Activated CD4-positive, alpha-beta T cell treated with anti-CD3 and anti-CD28 coated beads for 24 hours (primary cell): ENCODE results near the gene ACSF3.
"Not testable (repeated sequence)": the region's sequence is repeated elsewhere in the genome, so short reads cannot be mapped to it uniquely, and the experiment has no call there.

Experiments used
- DNase-seq, 2 donors: peaks; one replicate each; pipeline ENCODE4 v3.0.0-alpha.2; 2020; ENCODE audit warnings: low read depth in 2 of 2

ACSF3 gene

DNA sequence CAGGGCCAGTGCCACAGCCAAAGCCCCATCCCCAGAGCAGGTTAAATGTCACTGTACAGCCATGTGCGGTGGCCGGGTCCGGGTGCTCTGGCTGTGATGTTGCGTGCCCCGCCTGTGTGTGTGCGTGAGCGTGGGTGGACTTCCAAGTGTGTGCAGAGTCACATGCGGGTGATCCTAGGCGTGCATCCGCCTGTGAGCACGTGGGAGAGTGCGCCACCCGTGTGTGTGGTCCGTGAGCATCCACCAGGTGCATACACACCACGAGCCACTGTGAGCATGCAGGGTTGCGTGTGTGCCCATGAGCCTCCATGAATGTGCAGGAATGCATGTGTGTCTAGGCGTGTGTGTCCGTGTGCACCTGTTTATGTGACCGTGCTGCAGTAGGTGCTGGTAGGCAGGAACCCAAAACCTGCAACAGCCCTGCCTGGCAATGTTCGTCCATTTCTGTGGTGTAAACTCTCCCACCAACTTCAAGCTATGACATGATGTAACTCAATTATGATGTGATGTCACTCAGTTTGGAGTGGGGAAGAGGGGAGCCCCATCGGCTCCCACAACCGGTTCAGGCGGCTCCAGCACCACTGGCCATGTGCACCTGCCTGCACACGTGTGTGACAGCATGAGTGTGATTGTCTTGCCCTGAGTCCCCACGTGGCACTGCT, 37.6 kb upstream of the ACSF3 start:
- DNase-seq: no peak

DNA sequence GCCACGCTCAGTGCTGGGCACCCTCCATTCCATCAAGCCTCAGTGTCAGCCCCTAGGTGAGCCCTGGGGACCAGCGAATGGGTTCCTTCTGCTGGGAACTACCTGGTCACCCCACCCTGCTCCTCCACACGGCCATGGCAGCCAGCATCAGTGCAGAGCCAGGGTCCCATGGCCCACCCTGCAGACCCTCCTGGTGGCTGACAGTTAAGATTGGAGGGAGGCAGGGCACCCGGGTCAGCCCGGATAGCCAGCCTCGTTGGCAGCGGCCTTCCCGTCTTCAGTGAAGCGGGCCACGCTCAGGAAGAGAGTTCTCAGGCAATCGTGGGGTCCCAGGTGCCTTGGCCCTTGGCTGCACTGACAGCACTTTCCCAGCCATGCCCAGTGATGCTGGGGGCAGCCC, 37.1 kb upstream of the ACSF3 start:
- DNase-seq: no peak

DNA sequence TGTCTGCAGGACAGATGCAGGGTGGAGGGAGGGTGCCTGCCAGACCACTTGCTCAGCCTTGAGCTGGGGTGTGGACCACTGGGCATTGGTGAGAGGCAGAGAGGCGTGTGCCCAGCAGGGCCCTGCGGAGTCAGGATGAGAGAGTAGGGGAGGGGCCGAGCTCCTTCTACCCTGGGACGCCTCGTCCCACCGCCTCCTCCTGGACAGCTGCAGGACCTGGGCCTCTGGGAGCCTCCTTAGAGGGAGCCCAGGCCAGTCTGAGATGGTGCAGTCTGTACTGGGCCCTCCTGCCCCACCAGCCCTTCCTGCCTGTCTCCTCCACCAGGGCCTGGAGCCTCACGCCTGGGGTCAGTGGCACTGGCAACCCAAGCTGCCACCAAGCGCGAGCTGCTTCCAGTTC, 35.9 kb upstream of the ACSF3 start:
- no peak for DNase-seq

DNA sequence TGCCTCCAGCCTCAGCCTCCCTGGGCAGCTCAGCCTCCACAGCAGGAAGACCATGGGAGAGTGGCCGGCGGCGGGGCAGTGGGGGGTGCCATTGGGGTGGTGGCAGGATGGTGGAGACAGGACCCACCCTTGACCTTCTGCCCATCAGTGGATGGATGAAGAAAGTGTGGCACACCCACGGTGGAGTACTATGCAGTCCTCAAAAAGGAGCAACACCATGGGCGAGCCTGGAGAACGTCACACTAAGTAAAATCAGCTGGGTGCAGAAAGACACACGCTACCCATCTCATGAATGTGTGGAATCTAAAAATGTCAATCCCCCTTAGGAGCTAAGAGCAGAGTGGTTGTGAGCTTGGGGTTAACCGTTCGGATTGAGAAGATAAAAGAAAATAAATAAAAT, 34.8 kb upstream of the ACSF3 start:
- no peak for DNase-seq

DNA sequence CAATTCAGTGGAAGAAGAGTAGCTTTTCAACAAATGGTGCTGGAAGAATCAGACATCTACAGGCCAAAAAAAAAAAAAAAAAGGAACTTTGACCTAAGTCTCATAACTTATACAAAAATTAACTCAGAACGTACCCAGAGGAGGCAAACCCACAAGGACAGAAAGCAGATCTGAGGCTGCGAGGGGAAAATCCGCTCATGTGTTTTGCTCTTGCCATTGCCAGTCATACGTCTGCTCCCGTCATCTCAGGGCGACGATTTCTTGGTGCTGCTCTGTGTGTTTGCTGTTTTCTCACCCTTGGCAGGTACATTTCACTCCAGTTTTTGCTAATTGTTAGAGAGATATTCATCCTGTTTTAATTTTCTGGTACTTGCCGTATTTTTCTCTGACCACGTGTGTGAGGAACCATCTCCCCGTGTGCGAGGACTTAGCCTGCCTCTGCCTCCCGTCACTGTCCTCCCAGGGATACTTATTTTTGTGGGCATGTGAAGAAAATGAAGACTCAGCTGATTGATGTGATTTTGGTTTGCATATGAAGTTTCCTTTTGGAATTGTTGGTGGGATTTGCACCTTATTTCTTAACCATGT, 33.4 kb upstream of the ACSF3 start:
- DNase-seq: no peak

DNA sequence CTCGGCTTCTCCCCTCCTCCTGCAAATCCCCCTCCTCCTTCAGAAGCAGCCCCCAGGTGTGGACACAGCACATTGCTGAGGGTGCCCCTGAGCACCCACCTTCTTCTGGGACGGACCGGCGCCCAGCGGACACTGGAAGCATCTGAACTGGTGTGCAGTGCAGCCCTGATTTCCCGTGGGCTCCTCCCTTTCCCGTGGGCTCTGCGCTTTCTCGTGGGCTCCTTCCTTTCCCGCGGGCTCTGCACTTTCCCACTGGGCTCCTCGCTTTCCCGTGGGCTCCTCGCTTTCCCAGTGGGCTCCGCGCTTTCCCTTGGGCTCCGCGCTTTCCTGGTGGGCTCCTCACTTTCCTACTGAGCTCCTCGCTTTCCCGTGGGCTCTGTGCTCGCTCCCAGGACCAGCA, 32.6 kb upstream of the ACSF3 start:
- DNase-seq: no peak

DNA sequence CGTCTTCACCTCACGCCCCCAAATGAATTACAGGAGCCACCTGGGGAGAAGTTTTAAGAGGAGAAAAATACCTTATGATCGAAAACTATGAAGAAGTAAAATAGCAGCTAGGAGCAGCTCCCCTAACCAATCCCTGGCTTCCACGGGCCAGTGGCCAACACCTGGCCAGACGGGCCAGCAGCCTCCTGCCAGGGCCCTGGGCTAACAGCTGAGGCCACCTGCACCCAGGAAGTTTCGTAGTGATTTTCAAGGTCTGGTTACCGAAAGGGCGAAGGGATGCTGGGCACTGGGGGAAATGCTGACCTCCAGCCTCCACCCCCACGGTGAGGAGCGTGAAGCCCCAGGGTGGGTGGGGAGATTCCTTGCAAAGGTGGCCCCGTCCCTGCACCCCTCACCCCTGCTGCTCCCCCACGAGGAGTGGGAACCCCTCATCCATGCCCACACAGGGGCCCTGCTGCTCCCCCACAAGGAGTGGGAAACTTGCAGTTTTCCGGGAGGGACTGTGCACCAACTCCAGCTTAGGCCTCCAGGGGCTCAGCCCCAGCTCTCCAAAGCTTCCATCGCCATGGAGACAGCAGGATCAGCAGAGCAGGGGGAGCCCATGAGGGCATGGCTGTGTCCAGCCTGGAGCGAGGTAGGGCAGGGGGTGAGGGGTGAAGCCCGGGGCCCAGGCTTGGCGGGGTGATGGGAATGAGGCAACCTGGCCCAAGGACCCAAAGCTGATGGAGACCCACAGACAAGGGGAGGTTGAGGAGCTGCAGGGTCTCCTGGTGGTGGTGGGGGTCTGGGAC, 31.9 kb upstream of the ACSF3 start:
- no peak for DNase-seq

DNA sequence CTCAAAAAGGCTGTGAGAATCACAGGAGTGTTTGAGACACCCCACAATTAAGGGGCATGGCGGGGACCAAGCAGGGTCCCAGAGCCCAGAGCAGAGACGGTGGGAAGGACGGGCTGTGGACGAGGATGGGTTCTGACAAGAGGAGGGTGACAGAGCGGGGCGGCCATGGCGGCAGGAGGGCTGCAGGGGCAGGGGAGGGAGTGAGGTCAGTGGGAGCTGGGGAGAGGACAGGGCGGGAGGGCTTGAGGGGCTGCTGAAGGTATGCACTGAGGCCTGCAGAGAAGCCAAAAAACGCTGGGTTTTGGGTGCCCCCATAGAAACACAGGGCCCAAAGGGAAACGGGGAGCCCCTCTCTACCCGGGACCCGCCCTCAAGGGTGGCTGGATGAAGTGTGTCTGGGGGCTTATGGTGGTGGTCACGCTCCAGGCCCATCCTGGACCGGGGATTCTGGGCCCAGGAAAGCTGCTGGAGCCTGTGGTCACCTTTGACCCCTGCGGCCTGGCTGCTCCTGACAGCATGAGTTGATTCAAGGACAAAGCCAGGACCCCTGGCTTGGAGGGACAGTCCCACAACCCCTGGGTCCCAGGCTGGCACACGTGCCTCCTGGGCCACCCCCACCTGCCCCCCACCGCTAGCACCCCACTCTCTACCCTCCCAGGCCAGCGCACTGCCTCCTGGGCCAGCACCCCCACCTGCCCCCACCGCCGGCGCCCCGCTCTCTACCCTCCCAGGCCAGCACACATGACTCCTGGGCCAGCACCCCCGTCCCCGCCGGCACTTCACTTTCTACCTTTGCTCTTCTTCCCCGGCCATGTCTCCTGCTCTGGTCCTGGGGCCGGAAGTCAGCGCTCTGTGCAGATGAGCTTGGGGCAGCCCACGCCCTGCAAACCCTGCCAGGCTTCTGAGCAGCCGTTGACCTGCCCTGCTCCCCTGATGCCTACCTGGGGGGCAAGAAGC, 31.0 kb upstream of the ACSF3 start:
- no peak for DNase-seq

DNA sequence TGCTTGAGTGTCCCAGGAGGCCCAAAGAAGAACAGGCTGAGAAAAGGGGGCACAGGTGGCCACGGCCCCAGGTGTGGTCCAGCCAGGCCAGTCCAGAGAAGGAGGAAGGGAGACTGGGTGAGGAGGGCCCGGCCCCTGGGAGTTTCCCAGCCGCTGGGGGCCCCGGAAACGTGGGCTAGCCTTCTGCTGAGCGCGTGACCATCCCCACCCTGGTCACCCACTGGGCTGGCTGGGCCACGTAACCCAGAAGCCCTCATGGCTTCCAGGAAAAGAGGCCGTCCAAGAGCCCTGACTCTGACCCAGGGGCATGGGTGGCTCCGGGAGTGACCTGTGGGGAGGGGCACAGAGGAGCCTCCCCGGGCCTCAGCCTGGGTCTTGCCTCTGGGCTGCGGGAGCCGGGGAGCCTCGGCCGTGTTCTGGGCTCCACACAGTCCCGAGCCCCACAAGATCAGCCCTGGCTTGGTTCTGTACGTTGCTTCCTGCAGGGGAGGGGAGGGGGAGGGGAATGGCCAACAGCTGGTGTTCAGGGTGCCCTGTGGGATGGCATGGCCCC, 29.8 kb upstream of the ACSF3 start:
- DNase-seq: no peak

DNA sequence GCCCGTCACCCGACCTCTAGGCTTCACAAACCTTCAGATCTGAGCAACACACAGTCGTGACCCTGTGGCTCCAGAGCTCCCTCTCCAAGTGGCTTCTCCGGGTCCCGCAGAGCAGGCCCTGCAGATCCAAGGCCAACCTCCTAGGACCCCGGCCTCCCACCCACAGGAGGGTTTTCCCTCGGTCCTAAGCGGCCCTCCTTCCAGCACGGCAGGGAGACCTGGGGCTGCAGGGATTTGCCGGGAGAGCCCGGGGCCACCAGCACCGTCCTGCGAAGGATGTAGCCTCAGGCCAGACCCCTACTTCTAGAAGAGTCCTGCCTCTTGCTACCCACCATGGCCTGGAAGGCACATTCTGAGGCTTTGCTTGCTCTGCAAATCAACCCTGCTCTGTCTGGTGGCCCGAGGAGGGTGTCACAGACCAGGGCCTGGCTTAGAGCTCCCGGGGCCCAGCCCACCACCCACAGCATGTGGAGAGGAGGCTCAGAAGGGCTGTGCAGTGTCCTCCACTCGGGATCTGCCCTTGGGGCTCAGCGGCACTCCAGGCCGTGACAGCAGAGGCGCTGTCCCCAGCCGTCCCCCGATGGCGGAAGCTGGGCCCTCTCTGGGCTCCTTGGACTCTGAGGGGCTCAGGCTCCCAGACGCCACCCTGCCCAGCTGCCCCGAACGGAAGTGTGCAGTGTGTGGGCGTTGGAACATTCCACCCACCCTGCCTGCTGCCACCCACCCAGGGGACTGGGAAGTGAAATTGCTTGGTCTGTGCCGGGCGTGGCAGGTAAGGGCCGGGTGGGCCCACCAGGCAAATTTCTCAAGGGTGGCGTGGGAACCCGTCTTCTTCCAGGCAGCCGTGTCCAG, 28.8 kb upstream of the ACSF3 start:
- no peak for DNase-seq

DNA sequence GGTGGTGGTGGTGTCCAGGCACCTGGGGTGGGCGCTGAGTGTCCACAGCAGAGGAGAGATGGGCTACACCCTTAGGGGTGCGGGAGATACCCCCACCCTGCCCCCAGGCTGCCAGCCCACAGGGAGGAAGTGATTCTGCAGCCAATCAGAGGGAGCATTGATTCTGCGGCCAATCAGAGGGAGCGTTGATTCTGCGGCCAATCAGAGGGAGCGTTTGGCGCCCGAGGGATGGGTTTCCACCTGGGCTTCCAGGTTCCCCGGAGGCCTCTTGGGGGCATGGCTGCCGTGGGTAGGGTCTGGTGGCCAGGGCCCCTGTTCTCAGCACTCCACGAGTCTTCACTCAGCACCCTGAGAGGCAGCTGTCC, 28.2 kb upstream of the ACSF3 start:
- no peak for DNase-seq

DNA sequence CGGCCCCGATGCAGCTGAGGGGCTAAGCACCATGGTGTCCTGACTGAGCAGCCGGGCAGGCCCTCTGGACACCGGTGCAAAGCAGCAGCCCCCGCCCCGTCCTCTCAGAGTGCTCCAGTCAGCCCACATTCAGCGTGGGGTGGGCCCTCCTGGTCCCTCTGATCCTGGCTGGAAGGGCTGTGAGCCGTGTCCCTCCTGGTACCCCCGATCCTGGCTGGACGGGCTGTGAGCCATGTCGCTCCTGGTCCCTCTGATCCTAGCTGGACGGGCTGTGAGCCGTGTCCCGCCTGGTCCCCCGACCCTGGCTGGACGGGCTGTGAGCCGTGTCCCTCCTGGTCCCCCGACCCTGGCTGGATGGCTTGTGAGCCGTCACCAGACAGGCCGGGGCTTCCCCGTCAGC, 26.9 kb upstream of the ACSF3 start:
- no peak for DNase-seq

DNA sequence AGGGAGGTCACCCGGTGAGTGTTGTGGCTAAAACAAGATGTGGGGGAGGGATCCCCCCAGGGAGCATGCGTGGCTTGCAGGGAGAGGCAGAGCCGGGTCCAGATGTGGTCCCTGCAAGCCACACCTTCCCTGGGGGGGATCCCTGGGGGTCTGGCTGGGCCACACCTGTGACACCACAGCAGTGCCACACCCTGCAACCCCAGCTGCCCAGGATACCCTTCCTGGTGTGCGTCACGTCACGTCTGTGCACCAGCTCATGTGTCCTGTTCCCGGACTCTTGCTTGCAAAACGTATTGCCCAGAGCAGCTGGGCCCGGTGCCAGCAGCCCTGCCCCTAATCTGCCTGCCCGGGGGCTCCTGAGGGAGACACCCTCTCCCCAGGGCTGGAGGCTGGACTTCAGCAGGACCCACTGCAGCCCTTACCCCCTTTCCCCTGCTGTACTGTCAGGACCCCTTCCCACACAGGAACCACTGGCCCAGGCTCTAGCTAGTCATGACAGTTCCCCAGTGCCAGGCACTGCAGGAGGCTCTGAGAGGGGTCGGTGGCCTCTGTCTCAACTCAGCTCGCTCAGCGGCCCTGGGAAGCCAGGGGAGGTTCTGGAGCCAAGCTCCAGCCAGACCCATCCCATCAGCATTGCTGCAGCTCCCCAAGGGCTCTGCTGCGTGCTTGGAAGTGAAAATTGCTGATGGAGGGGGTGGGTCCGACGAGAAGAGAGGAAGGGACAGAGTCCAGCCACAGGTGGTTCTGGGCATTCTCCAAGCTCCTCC, 25.8 kb upstream of the ACSF3 start:
- no peak for DNase-seq

DNA sequence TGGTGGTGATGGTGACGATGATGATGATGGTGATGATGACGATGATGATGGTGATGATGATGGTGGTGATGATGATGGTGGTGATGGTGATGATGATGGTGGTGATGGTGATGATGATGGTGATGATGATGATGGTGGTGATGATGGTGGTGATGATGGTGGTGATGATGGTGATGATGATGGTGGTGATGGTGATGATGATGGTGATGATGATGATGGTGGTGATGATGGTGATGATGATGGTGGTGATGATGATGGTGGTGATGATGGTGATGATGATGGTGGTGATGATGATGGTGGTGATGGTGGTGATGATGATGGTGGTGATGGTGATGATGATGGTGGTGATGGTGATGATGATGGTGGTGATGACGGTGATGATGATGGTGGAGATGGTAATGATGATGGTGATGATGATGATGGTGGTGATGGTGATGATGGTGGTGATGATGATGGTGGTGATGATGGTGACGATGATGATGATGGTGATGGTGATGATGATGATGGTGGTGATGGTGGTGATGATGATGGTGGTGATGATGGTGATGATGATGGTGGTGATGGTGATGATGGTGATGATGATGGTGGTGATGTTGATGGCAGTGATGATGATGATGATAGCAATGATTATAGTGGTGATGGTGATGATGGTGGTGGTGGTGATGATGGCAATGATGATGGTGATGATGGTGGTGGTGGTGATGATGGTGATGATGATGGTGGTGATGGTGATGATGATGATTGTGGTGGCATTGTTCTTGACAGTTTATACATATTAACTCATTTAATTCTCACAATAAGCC, 24.6 kb upstream of the ACSF3 start:
- not testable (repeated sequence) for DNase-seq

DNA sequence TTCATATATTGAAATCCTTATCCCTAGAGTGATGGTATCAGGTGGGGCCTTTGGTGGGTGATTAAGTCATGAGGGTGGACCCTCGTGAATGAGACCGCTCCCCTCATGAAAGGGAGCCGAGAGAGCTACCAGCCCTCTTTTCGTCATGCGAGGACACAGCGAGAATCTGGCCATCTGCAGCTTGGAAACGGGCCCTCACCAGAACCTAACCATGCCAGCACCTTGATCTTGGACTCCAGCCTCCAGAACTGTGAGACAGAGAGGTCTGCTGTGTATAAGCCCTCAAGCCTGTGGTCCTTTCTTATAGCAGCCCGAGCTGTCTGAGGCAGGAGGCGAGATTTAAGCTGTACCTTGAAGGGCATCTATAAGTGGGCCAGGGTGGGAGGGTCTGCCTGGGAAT, 23.7 kb upstream of the ACSF3 start:
- no peak for DNase-seq

DNA sequence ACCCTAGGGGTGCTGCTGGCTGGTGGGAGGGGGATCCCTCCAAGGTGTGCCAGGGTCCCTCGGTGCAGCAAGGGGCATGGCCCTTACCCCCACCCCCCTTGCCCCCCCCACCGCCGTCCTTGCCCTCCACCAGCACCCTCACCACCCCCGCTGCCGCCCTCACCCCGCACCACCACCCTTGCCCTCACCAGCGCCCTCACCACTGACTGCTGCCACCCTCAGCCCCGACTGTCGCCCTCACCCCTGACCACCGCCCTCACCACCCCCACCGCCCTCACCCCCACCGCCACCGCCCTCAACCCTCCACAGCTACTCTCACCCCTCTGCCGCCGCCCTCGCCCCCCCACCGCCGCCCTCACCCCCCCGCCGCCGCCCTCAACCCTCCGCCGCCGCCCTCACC, 23.1 kb upstream of the ACSF3 start:
- DNase-seq: no peak

DNA sequence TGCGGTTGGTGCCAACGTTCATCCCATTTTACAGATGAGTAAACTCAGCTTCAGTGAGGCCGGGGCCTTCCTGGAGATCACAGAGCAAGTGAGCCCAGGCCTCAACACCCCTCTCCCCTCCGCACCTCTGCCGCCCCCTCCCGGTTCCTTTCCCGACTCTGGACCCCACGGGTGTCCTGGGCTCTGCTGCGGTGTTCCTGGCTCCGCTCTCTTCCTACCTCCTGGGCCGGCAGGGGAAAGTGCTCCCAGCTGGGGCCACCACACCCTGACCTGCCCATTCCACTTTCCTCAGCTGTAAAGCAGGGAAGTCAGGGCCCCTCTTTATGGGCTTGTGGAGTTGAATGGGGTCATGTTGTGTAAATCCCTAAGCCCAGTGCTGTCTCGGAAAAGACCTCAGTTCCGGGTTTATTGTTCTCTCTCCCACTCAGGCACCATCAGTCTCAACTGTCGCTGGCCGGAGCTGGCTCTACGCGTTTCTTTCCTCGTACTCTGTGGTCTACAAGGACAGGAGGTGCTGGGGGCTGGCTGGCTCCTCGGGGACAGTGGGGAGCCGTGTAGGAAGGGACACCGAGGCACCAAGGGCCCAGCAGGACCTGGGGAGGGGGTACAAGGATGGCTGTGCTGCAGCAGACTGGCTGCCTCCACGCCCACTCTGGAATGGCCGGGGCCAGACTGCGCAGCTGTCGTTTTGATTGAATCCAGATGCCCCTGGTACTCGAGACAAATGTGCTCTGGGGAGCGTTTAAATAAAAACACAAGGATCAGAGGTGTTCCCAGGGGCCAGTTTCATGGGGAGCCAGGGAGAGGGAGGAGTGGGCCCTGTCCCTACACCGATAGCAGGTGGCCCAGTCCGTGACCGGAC, 21.7 kb upstream of the ACSF3 start:
- DNase-seq: no peak

DNA sequence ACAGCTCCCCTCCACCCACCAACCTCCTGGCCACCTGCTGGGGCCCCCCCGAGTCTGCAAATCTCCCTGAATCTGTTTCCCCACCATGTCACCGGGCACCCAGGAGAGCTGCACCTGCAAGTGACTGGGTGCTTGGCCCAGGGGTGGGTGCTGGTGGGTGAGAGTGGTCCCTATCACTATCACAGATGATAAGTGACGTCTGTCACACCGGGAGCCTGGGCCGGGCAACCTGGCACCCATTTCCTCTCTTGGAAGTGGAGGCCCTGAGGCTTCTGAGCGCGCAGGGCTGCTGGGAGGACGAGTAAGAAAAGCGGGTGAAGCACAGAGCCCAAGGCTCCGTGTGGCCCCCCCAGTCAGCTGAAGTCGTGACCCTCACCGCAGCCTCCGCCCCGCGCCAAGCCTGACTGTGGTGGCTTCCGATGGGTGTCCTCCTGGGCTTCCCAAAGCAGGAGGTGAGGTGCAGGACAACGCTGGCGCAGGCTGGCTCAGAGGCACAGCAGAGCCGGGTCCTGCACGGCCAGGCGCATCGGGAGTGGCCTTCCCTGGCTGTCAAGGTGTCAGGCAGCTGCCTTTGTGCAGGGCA, 21.0 kb upstream of the ACSF3 start:
- no peak for DNase-seq
